ENCODE results near the gene PRKCB.

Gene PRKCB

DNA sequence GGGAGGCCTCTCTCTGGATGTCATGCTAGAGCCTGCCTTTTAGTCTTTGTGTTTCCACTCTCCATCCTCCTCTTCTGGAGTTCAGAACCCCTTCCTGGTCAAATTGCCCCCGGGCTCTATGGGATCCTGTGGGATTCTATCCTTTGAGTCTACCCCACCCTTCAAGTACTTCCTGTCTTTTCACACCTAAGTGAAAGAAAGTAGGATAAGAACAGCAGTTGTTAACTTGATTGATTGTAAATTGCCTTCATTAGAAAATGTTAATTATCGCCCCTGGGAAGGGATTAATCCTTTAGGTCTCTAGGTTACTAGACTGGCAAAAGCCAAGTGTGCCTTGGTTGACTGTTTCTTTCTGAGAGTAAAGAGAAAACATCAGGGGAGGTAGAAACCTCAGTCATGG is 30.1 kb downstream of the PRKCB start:
- no peak for TF ChIP-seq GATA1 (IDR thresholded peaks at IDR 0.05; ENCODE audit: low read depth, low read length)
- no peak for TF ChIP-seq POLR2A (IDR thresholded peaks at IDR 0.05; ENCODE audit: low read length)
- DNase-seq: no peak

DNA sequence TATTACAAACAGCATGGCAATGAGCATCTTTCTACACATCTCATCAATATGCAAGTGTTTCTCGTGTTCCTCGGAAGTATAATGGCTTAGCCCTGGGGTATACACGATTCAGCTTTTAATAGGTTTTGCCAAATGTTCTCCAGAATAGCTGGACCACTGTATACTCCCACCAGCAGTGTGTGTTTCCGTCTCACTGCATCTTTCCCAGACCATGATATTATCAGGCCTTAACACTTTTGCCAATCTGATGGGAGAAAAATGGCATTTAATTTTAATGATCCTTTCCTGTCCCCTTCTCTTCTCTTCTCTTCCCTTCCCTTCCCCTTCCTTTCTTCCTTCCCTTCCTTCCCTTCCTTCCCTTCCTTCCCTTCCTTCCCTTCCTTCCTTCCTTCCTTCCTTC is 30.8 kb downstream of the PRKCB start:
- TF ChIP-seq POLR2A (IDR thresholded peaks at IDR 0.05; ENCODE audit: low read length): no peak
- no peak for DNase-seq

DNA sequence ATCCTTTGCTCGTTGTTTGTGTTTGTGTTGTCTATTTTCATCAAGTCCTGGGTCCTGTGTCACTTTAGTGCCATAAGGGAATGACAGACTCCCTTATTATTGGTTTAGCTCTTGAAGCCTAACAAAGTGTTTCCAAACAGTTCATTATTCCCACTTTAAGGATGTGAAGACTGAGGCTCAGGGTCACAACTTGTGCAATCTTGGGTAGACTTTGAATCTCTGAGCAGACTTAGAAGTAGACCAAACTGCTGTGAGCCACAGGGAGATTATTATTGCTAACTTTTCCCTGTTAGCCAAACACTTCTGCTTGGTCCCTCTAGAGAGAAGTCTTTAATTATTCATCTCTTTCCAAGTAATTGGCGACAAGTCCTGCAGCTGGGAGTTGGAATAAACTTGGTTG is 31.8 kb downstream of the PRKCB start:
- no peak for TF ChIP-seq GATA1 (IDR thresholded peaks at IDR 0.05; ENCODE audit: low read depth, low read length)
- TF ChIP-seq POLR2A (IDR thresholded peaks at IDR 0.05; ENCODE audit: low read length): no peak
- DNase-seq: no peak

DNA sequence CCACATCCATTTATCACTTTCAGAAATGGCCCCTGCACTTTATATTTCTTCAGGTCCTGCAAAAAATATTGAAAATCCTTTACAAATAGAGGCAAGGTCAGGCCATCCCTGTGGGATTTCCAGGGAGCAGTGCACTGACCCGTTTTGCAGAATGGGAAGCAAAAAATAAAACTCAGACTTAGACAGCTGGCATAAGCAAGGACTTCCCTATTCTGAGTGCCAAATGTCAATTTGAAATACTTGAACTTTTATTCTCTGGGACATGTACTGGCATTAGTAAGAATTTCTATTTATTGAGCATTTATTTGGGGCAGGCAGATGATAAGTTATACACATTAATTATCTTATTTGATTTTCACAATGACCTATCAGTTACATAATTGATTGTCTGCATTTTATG is 32.4 kb downstream of the PRKCB start:
- no peak for TF ChIP-seq GATA1 (IDR thresholded peaks at IDR 0.05; ENCODE audit: low read depth, low read length)
- no peak for TF ChIP-seq POLR2A (IDR thresholded peaks at IDR 0.05; ENCODE audit: low read length)
- no peak for DNase-seq

DNA sequence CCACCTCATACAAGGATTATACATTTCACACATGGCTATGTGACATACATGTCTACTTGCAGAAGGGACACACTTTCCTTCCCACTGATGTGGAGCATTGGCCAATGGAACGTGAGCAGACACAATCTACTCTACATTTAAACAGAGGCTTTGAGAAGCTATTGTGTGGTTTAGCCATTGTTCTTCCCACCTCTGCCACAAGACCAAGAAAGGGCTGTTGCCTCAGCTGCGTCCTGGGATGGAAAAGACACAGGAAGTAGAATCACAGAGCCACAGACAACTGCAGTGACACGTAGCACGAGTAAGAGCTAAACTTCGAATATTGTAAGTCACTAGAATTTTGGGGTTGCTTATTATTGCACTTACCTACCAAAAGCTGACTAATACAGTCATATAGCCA is 33.3 kb downstream of the PRKCB start:
- TF ChIP-seq GATA1 (IDR thresholded peaks at IDR 0.05; ENCODE audit: low read depth, low read length) (no peak), POLR2A (IDR thresholded peaks at IDR 0.05; ENCODE audit: low read length) (no peak)
- DNase-seq: no peak

DNA sequence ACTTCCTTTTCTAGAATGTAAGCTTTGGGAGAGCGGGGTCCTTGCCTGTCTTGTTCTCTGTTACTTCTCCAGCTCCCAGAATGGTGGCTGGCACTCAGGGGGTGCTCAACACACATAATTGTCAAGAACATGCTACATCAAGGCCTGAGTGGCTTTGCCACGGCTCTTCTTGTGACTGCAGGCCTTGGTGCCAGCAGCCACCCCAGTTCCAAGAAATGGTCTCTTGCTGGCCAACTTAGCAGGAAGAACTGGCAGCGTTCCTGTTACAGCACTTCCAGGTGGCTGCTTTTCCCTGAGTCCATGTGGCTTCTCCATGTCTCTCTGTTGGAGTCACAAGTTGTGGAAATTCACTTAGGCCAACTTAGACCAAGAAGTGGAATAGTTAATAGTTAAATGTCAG is 36.1 kb downstream of the PRKCB start:
- TF ChIP-seq GATA1 (IDR thresholded peaks at IDR 0.05; ENCODE audit: low read depth, low read length) (no peak), POLR2A (IDR thresholded peaks at IDR 0.05; ENCODE audit: low read length) (no peak)
- no peak for DNase-seq

DNA sequence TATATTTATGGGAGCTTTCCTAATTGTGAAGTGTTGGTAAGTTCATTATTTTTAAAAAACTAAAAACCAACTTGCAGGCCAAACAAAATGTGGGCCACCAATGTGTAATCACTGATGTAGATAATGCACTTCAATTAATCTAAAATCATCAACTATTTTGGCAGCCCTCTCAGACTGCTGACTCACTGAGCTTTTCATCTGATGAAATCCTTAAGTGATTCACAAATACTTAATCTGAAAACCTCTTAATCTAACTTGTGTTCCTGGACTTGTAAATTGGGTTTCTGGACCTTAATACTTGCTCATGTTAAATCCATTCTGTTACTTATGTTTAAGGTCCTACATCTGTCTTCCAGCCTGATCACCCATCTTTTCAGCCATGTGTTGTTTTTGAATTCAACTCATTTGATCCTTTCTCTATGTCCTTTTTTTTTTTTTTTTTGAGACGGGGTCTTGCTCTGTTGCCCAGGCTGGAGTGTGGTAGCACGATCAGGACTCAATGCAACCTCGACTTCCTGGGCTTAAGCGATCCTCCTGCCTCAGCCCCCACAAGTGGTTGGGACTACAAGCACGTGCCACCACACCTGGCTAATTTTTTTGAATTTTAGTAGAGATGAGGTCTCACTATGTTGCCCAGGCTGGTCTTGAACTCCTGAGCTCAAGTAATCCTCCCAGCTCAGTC is 39.0 kb downstream of the PRKCB start:
- DNase-seq: no peak
- TF ChIP-seq GATA1 (IDR thresholded peaks at IDR 0.05; ENCODE audit: low read depth, low read length) (no peak), POLR2A (IDR thresholded peaks at IDR 0.05; ENCODE audit: low read length) (no peak)

DNA sequence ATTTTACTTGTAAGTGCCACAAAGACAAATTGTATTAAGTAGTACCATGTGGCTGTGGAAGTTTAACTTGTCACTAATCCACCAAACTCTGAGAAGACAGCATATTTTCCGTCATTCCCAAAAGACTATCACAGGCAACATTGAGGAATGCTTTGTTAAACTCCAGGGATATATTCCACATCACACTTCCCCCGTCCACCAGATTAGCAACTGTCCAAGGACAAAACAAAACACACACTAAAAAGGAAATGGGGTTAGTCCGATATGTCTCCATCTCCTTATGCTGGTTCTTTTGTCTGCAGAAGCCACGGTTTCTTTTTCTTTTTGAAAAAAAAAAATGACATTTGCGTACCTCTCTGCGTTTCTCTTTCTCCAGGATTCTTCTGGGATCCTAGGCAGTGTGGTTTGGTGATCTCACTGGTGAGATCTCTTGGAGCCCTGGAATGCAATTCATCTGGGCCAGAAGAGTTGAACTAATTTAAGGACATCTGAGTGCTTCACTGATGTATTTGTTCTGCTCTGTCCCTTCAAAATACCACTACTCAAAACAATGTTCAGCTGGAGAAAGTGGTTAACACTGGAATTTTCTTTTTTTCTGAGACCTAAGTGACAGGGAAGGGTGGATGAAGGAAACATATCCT is 40.6 kb downstream of the PRKCB start:
- TF ChIP-seq GATA1 (IDR thresholded peaks at IDR 0.05; ENCODE audit: low read depth, low read length) (no peak), POLR2A (IDR thresholded peaks at IDR 0.05; ENCODE audit: low read length) (no peak)
- no peak for DNase-seq

DNA sequence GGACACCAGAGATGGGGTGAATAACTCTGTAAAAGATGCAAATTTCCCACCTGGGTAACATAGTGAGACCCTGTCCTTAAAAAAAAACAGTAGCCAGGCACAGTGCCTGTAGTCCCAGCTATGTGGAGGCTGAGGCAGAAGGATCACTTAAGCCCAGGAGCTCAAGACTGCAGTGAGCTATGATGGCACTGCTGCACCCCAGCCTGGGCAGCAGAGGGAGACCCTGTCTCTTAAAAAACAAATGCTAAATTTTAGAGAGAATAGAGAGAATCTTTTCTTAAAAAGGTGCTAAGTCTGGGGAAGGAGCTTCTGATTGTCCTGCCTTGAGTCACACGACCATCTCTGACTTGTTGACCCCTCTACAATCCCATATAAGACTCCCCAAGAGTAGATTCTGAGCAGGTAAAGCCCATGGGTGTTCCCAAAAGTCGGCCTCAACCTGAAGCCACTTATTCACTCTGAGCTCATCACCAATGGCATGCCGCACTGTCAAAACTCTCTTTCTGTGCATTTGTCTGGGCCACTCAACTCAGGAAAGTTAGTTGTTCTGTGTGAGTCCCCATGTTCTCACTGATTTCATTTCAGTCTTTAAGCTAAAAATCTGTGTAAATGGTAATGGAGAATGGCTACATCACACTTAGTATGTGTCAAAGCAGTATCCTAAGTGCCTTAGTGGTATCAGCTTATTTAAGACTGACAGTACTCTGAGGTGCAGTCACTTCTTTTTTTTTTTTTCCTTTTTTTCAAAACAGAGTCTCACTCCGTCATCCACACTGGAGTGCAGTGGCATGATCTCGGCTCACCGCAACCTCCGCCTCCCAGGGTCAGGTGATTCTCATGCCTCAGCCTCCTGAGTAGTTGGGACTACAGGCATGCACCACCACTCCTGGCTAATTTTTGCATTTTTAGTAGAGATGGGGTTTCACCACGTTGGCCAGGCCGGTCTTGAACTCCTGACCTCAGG is 41.6 kb downstream of the PRKCB start:
- no peak for TF ChIP-seq POLR2A (IDR thresholded peaks at IDR 0.05; ENCODE audit: low read length)
- TF ChIP-seq GATA1 (IDR thresholded peaks at IDR 0.05; ENCODE audit: low read depth, low read length): no peak
- DNase-seq: no peak

DNA sequence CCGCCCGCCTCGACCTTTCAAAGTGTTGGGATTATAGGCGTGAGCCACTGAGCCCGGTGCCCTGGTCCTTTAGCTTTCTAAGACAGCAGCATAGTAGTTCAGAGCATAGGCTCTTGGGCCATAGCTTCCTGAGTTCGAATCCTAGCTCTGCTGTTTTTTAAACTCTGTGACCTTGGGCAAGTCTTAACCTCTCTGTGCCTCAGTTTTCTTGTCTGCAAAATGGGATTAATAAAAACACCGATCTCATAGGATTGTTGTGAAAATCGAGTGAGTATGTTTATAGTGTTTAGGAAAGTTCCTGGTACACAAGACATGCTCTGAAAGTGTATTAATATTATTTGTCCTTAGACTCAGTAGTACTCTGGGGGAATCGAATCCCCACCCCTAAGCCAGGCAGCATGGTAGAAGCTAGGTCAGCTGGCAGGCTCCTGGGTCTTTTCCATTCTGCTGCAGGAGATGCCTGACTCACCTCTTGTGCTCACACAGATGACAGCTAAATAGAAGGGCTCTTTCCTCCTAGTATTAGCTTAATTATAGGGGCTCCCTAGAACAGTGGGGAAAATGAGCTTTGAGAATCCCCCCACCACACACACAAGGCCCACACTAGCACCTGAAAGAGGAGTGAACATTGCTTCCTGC is 44.1 kb downstream of the PRKCB start:
- no peak for TF ChIP-seq GATA1 (IDR thresholded peaks at IDR 0.05; ENCODE audit: low read depth, low read length)
- TF ChIP-seq POLR2A (IDR thresholded peaks at IDR 0.05; ENCODE audit: low read length): no peak
- no peak for DNase-seq

DNA sequence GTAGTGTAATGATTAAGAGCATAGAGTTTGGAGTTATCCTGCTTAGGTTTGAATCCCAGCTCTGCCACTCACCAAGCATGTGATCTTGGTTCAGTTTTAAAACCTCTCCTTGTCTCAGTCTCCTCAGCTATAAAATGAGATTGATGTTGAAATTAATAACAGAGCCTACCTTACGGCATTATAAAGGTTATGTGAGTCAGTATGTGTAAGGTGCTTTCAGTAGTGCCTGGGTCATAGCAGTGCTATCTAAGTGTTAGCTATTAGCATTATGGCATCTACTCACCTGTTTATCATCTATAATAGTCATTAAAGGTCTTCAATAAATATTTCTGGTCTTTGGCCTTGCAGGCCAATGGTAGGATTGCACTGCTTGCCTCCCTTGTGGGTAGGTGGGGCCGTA is 53.4 kb downstream of the PRKCB start:
- TF ChIP-seq POLR2A (IDR thresholded peaks at IDR 0.05; ENCODE audit: low read length) (no peak), GATA1 (IDR thresholded peaks at IDR 0.05; ENCODE audit: low read depth, low read length) (no peak)
- no peak for DNase-seq

DNA sequence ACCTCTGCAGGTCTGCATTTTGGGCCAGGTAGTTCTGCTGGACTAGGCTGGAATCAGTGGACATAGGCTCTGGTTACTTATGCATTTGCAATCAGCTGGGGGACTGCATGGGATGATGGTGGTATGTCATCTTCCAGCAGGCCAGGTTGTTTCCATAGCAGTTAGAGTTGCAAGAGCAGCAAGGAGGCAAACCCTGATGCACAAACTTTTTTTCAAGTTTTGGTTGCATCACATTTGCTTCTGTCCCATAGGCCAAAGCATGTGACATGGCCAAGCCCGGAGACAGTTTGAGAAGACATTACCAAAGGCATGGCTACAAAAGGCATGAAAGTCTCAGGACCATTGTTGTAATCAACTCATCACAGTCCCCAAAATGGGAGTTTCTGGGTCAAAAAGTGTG is 58.2 kb downstream of the PRKCB start:
- no peak for DNase-seq
- TF ChIP-seq POLR2A (IDR thresholded peaks at IDR 0.05; ENCODE audit: low read length): no peak
- no peak for TF ChIP-seq GATA1 (IDR thresholded peaks at IDR 0.05; ENCODE audit: low read depth, low read length)

DNA sequence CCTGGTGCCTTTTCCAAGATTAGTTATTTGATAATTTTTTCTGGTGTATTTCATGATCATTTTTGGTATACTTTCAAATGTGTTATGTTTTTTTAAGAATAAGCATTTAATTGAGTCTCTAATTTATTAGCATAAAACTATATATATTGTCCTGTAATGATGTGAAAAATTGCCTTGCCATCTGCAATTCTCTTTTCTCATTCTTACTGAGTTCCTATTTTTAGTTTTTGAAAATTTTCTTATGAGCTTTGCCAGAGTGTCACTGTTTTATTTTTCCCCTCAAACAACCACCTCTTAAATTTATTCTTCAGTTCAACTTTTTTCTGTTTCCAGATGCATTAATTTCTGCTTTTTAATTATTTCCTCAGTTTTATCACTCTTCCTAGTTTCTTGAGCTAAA is 59.3 kb downstream of the PRKCB start:
- no peak for DNase-seq
- TF ChIP-seq POLR2A (IDR thresholded peaks at IDR 0.05; ENCODE audit: low read length) (no peak), GATA1 (IDR thresholded peaks at IDR 0.05; ENCODE audit: low read depth, low read length) (no peak)
